Right lobe of liver (tissue), 6 donors: Measurements from ENCODE around the gene RASAL3. TPM values are rescaled to one million over a fixed set of nuclear protein-coding genes. Genes with fewer than 3 reads are reported as not detected.
A peak's percentile ranks its signal among the peaks of the same experiment; 100 is the strongest.

Source experiments
- ATAC-seq, 4 donors: fragments of 200-7000 bp; cut with Tn5 transposase; one replicate each; pipeline ENCODE4 v1.9.1; 2020; ENCODE audit warnings: mild to moderate bottlenecking in 4 of 4, moderate library complexity in 4 of 4
- DNase-seq, 3 donors: peaks; one replicate each; pipeline ENCODE4 v3.0.0-alpha.2; 2020
- H3K27ac ChIP-seq, 3 donors: fragments of 200-600 bp; one replicate each; pipeline ENCODE4 v1.8.0; 2022
- H3K27me3 ChIP-seq, 2 donors: fragments of 200-600 bp; one replicate each; pipeline ENCODE4 v1.8.0; 2022
- H3K36me3 ChIP-seq, 4 donors: fragments of 200-600 bp; sonication (generic) in 1 of 4; one replicate each; pipeline versions ENCODE4 v1.5.1 to v1.8.0; 2017 to 2022; ENCODE audit warnings: control low read depth in 1 of 4
- H3K4me1 ChIP-seq, 4 donors: fragments of 200-600 bp; sonication (generic) in 1 of 4; one replicate each; pipeline versions ENCODE4 v1.5.1 to v1.8.0; 2017 to 2022; ENCODE audit warnings: control low read depth in 1 of 4
- H3K4me3 ChIP-seq, 3 donors: fragments of 200-600 bp; one replicate each; pipeline ENCODE4 v1.8.0; 2022
- H3K9me3 ChIP-seq, 4 donors: fragments of 200-600 bp; sonication (generic) in 1 of 4; one replicate each; pipeline versions ENCODE4 v1.5.1 to v1.8.0; 2017 to 2022; ENCODE audit warnings: control low read depth in 1 of 4
- POLR2A ChIP-seq: fragments of 450-650 bp; IDR thresholded peaks from one replicate; pipeline ENCODE4 v1.6.1; 2017; ENCODE audit warnings: antibody characterized with exemption, mild to moderate bottlenecking
- WGBS: methylation state at CpG from one replicate; pipeline ENCODE4 v1.1.6; 2018; ENCODE audit warnings: low coverage, low lambda C conversion rate; ENCODE audit not compliant: insufficient coverage; ENCODE audit errors: missing lambda C conversion rate; 5-methylcytosine and 5-hydroxymethylcytosine counted together
- intact Hi-C, 2 donors: fragments of 100-400 bp; cut with DNase I; formaldehyde crosslinking; loops; one replicate each; pipeline versions ENCODE4 v1.11.2 to v1.14.1; 2022
- total RNA-seq, 6 experiments: library from RNA; depleted of rRNA in 2 of 6; stranded (reverse); fragments of >200 nt in 2 of 6; fragmentation: NEBNext Ultra II Directional in 3 of 6; extraction: Animal tissue kit (Norgen Biotek cat#: 25700) in 3 of 6; gene quantifications; one replicate each; pipeline versions ENCODE4 v1.1.0 to v1.2.4, GENCODE V29; 2016 to 2023
- TF ChIP-seq, protein P1 (sequence below), 4 donors: fragments of 200-600 bp in 3 of 4; fragments of 450-650 bp in 1 of 4; IDR thresholded peaks; one replicate each; pipeline versions ENCODE4 v1.5.1 to v1.8.0; 2016 to 2022; ENCODE audit warnings: antibody characterized with exemption in 4 of 4, mild to moderate bottlenecking in 2 of 4
- donor health status: DM: no; HTN: yes; CAD: no.
- donor health status: DM: no; HTN: no; CAD: no.
- donor health status: DM: no; HTN: no; CAD: no.
- donor health status: DM: no; HTN: yes; CAD: no.
- donor health status: DM: no; HTN: yes; CAD: no.

The RASAL3 gene
- total RNA-seq, 6 experiments from 2014 or later: 0.75 to 1.9 (median 1.1) TPM

DNA sequence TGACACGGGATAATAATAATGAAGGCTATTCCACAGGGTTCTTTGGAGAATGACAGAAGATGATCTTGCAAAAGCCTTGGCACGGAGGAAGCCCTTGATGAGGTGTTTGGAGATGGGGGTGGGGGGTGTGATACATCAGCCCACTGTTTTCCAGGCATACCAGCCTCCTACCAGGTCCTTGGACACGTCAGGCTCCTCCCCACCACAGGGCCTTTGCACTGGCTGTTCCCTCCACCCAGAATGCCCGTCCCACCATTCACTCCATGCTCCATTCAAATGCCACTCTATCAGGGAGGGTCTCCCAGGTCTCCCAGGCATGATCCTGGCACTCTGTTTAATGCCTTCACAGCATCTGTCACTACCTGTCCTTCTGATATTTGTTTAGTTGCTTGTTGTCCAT is 17.3 kb downstream of the RASAL3 start:
- no peak for ATAC-seq
- intact Hi-C loops: loop anchor here in 1 of 2 donors (10.0 kb wide), 1 partner anchor 262 kb away; no protein-coding TSS in a partner anchor
- DNase-seq: no peak

DNA sequence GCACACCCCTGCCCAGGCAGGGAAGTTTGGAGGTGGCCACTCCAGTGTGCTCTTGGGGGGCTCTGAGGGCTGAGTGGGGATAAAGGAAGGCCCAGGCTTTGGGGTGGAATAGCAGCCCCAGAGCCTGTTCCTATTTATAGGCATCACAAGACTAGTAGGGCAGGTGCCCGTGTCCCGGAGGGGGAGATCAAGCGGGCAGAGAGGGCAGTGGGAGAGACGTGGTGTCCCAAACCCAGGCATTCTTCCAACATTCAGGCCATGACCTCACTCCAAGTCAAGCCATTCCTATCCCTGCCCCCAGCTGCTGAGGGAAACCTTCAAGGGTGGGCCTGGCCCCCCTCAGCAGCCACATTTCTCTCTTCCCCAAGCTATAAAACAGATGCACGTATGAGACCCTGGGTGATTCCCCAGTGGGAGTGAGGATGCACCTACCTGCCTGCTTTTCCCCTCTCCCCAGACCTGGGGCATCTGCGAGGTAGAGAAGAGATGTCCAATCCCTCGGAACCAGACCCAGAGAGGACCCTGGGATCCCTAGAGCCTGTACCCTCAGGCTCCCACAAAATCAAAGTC is 18.5 kb downstream of the RASAL3 start:
- WGBS: no CpG with 5 or more reads among the region's 7 CpGs
- ATAC-seq (peak; percentile 57 to 65 (median 61)), DNase-seq (peak in 2 of 3 donors; percentile 72 to 82)
- Histone ChIP-seq H3K27ac (no peak overlapping the region), H3K4me1 (peaks cover 0 to 24% (median 7%) of the 10 kb centered on the region in 4 donors), H3K4me3 (no peak overlapping the region), H3K36me3 (no peaks in the 10 kb centered on the region), H3K27me3 (no peaks in the 10 kb centered on the region), H3K9me3 (no peaks in the 10 kb centered on the region)
- TF ChIP-seq, protein P1, sequence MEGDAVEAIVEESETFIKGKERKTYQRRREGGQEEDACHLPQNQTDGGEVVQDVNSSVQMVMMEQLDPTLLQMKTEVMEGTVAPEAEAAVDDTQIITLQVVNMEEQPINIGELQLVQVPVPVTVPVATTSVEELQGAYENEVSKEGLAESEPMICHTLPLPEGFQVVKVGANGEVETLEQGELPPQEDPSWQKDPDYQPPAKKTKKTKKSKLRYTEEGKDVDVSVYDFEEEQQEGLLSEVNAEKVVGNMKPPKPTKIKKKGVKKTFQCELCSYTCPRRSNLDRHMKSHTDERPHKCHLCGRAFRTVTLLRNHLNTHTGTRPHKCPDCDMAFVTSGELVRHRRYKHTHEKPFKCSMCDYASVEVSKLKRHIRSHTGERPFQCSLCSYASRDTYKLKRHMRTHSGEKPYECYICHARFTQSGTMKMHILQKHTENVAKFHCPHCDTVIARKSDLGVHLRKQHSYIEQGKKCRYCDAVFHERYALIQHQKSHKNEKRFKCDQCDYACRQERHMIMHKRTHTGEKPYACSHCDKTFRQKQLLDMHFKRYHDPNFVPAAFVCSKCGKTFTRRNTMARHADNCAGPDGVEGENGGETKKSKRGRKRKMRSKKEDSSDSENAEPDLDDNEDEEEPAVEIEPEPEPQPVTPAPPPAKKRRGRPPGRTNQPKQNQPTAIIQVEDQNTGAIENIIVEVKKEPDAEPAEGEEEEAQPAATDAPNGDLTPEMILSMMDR (IDR thresholded peaks at IDR 0.05): no peak
- no peak for TF ChIP-seq POLR2A
- intact Hi-C loops: loop anchor here in 1 of 2 donors (10.0 kb wide), 1 partner anchor 261 kb away; no protein-coding TSS in a partner anchor

More for the DNA sequence above, 17.3 kb downstream of the RASAL3 start:
- WGBS: 75% methylated on average over 2 of the region's 4 CpGs
- Histone ChIP-seq H3K4me1 (peaks cover 0 to 24% (median 7%) of the 10 kb centered on the region in 4 donors), H3K9me3 (no peaks in the 10 kb centered on the region), H3K27ac (no peak overlapping the region), H3K36me3 (no peaks in the 10 kb centered on the region), H3K27me3 (no peaks in the 10 kb centered on the region), H3K4me3 (no peak overlapping the region)
- TF ChIP-seq, protein P1 (IDR thresholded peaks at IDR 0.05): no peak
- TF ChIP-seq POLR2A: no peak

DNA sequence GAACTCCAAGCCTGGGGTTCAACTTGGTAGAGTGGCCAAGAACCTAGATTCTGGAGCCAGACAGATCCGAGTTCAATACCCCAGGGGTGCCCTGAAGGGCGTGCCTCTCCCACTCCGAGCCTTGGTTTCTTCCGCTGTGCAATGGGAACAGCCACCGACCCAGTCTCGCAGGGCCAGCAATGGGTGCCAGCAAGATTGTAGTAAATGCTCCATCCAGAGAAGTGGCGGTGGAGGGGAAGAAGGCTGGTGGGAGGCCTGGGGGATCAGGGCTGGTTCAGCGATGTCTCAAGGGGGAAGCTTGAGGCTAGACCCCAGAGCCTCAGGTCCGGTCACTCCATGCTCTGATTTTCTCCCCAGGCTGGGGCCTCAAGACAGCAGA is 19.1 kb downstream of the RASAL3 start:
- H3K4me3 ChIP-seq: no peak overlapping the region
- ATAC-seq: no peak
- no peaks in the 10 kb centered on the region for H3K36me3 ChIP-seq
- H3K4me1 ChIP-seq: peaks cover 0 to 24% (median 7%) of the 10 kb centered on the region in 4 donors
- no peak for TF ChIP-seq POLR2A
- TF ChIP-seq, protein P1 (IDR thresholded peaks at IDR 0.05): no peak
- WGBS: no CpG with 5 or more reads among the region's 9 CpGs
- H3K27me3 ChIP-seq: no peaks in the 10 kb centered on the region
- H3K27ac ChIP-seq: no peak overlapping the region
- H3K9me3 ChIP-seq: no peaks in the 10 kb centered on the region
- no peak for DNase-seq
- intact Hi-C loops: loop anchor here in 1 of 2 donors (10.0 kb wide), 1 partner anchor 260 kb away; no protein-coding TSS in a partner anchor

GRCh38 chr19:15444505-15445226 is 19.7 kb downstream of the RASAL3 start:
- H3K27me3 ChIP-seq: no peaks in the 10 kb centered on the region
- TF ChIP-seq, protein P1 (IDR thresholded peaks at IDR 0.05): no peak
- no peak for TF ChIP-seq POLR2A
- intact Hi-C loops: loop anchor here in 1 of 2 donors (10.0 kb wide), 1 partner anchor 260 kb away; no protein-coding TSS in a partner anchor
- 80% methylated on average over 1 of the region's 15 CpGs for WGBS
- H3K4me1 ChIP-seq: peaks cover 0 to 24% (median 7%) of the 10 kb centered on the region in 4 donors
- no peak overlapping the region for H3K27ac ChIP-seq
- no peak for DNase-seq
- H3K36me3 ChIP-seq: no peaks in the 10 kb centered on the region
- no peaks in the 10 kb centered on the region for H3K9me3 ChIP-seq
- no peak for ATAC-seq
- no peak overlapping the region for H3K4me3 ChIP-seq
